KOPT-K1 (cell line): Measurements from ENCODE around the gene CEND1.
A peak's percentile ranks its signal among the peaks of the same experiment; 100 is the strongest.

ENCODE experiments used
- H3K27ac ChIP-seq: fragments of 200-600 bp; sonication (generic); 2 replicates; pipeline ENCODE4 v1.5.1; 2016; ENCODE audit warnings: antibody characterized with exemption, mild to moderate bottlenecking, low read depth, low read length; ENCODE audit not compliant: poor library complexity, severe bottlenecking
- H3K36me3 ChIP-seq: fragments of 200-600 bp; sonication (generic); 2 replicates; pipeline ENCODE4 v1.5.1; 2017; ENCODE audit warnings: antibody characterized with exemption, mild to moderate bottlenecking, low read length, moderate library complexity; ENCODE audit not compliant: insufficient read depth
- H3K9me3 ChIP-seq: fragments of 200-600 bp; sonication (generic); 2 replicates; pipeline ENCODE4 v1.5.1; 2017; ENCODE audit warnings: antibody characterized with exemption, low read length, mild to moderate bottlenecking; ENCODE audit not compliant: insufficient read depth, poor library complexity, severe bottlenecking

The CEND1 gene

GRCh38 chr11:787084-787675 is 2.7 kb downstream of the CEND1 start:
- Histone ChIP-seq H3K9me3 (no peaks in the 10 kb centered on the region), H3K36me3 (peaks cover 14% of the 10 kb centered on the region; the same call in 1 of the 2 replicates), H3K27ac (no peak overlapping the region)

GRCh38 chr11:786235-787083 is 3.4 kb downstream of the CEND1 start:
- Histone ChIP-seq H3K27ac (no peak overlapping the region), H3K9me3 (no peaks in the 10 kb centered on the region), H3K36me3 (peaks cover 7% of the 10 kb centered on the region; the same call in 1 of the 2 replicates)

- H3K36me3 ChIP-seq = peaks cover 12% of the 10 kb centered on the region; the same call in 1 of the 2 replicates
- H3K27ac ChIP-seq = no peak overlapping the region
- H3K9me3 ChIP-seq = no peaks in the 10 kb centered on the region
Measured at GRCh38 chr11:783581-784015, 6.3 kb downstream of the CEND1 start.

GRCh38 chr11:782264-783174 is 7.4 kb downstream of the CEND1 start:
- peaks cover 12% of the 10 kb centered on the region; the same call in 1 of the 2 replicates for H3K36me3 ChIP-seq
- no peak overlapping the region for H3K27ac ChIP-seq

GRCh38 chr11:779955-780532 is 9.8 kb downstream of the CEND1 start:
- H3K9me3 ChIP-seq = no peaks in the 10 kb centered on the region
- H3K36me3 ChIP-seq = peaks cover 15% of the 10 kb centered on the region; the same call in 1 of the 2 replicates
- no peak overlapping the region for H3K27ac ChIP-seq

More at GRCh38 chr11:782264-783174, 7.4 kb downstream of the CEND1 start:
- no peaks in the 10 kb centered on the region for H3K9me3 ChIP-seq

- H3K36me3 ChIP-seq = peaks cover 23% of the 10 kb centered on the region; the same call in 1 of the 2 replicates
- no peak overlapping the region for H3K27ac ChIP-seq
- no peaks in the 10 kb centered on the region for H3K9me3 ChIP-seq
Measured at GRCh38 chr11:778976-779954, 10.6 kb downstream of the CEND1 start.

GRCh38 chr11:777288-778255 is 12.3 kb downstream of the CEND1 start, which contains the start of gene GATD1:
Gene GATD1, minus strand, starts transcription at chr11:777487. Its CDS starts 25 bp downstream, at chr11:777462.
- H3K9me3 ChIP-seq = no peaks in the 10 kb centered on the region
- peaks cover 40% of the 10 kb centered on the region for H3K36me3 ChIP-seq
- H3K27ac ChIP-seq = peak within 1 kb of the TSS; percentile 91

- H3K27ac ChIP-seq = peak overlapping the region; percentile 91
- no peaks in the 10 kb centered on the region for H3K9me3 ChIP-seq
- peaks cover 47% of the 10 kb centered on the region for H3K36me3 ChIP-seq
Measured at GRCh38 chr11:776561-777287, 13.2 kb downstream of the CEND1 start.

GRCh38 chr11:776263-776560 is 13.7 kb downstream of the CEND1 start:
- Histone ChIP-seq H3K9me3 (no peaks in the 10 kb centered on the region), H3K36me3 (peaks cover 52% of the 10 kb centered on the region), H3K27ac (peak overlapping the region; percentile 91)

- Histone ChIP-seq H3K36me3 (peaks cover 64% of the 10 kb centered on the region), H3K27ac (no peak overlapping the region), H3K9me3 (no peaks in the 10 kb centered on the region)
Measured at GRCh38 chr11:774873-775592, 14.9 kb downstream of the CEND1 start.

- Histone ChIP-seq H3K27ac (no peak overlapping the region), H3K36me3 (peaks cover 60% of the 10 kb centered on the region)
Measured at GRCh38 chr11:773830-774229, 16.1 kb downstream of the CEND1 start.

GRCh38 chr11:773425-773824 is 16.5 kb downstream of the CEND1 start:
- no peak overlapping the region for H3K27ac ChIP-seq

More at GRCh38 chr11:773830-774229, 16.1 kb downstream of the CEND1 start:
- H3K9me3 ChIP-seq = no peaks in the 10 kb centered on the region

More at GRCh38 chr11:773425-773824, 16.5 kb downstream of the CEND1 start:
- peaks cover 57% of the 10 kb centered on the region for H3K36me3 ChIP-seq
- H3K9me3 ChIP-seq = no peaks in the 10 kb centered on the region
